Activated B cell treated with CpG ODN at 0.5 μM for 24 hours (primary cell): ENCODE measurements around the gene TNS2. TPM values are rescaled to one million over a fixed set of nuclear protein-coding genes. Genes with fewer than 3 reads are reported as not detected.

Experiments
- ATAC-seq: fragments of 200-7000 bp; cut with Tn5 transposase; one replicate; pipeline ENCODE4 v1.10.0; 2021; ENCODE audit warnings: low read depth, mild to moderate bottlenecking, moderate library complexity
- CTCF ChIA-PET: fragments of 350-600 bp; sonication (Branson Sonifier 250); formaldehyde crosslinking; loops from one replicate; lab custom pipeline; 2021; ENCODE audit warnings: antibody characterized with exemption; lab: Charles Lee
- POLR2A ChIA-PET: fragments of 350-600 bp; sonication (Branson Sonifier 250); formaldehyde crosslinking; loops from one replicate; lab custom pipeline; 2021; ENCODE audit warnings: antibody characterized with exemption; lab: Charles Lee
- DNase-seq: peaks from one replicate; pipeline ENCODE4 v3.0.0; 2022
- H3K27ac Mint-ChIP-seq: one replicate; pipeline ENCODE4 v1.8.0; 2020; ENCODE audit warnings: mixed read lengths
- H3K27me3 Mint-ChIP-seq: one replicate; pipeline ENCODE4 v1.8.0; 2021; ENCODE audit warnings: mixed read lengths
- H3K36me3 Mint-ChIP-seq: one replicate; pipeline ENCODE4 v1.8.0; 2021; ENCODE audit warnings: low read depth, mixed read lengths
- H3K4me1 Mint-ChIP-seq: one replicate; pipeline ENCODE4 v1.8.0; 2021; ENCODE audit warnings: mixed read lengths
- H3K4me3 Mint-ChIP-seq: one replicate; pipeline ENCODE4 v1.8.0; 2020; ENCODE audit warnings: mild to moderate bottlenecking, mixed read lengths
- H3K9me3 Mint-ChIP-seq: one replicate; pipeline ENCODE4 v1.8.0; 2020; ENCODE audit warnings: mixed read lengths
- CTCF ChIP-seq: fragments of 200-600 bp; IDR thresholded peaks from one replicate; pipeline ENCODE4 v1.8.0; 2022; ENCODE audit warnings: antibody characterized with exemption, mild to moderate bottlenecking
- intact Hi-C: fragments of 100-400 bp; cut with micrococcal nuclease; formaldehyde crosslinking; loops from one replicate; pipeline ENCODE4 v1.15.1; 2024
- total RNA-seq: library from RNA; stranded (reverse); gene quantifications from 2 replicates; pipeline ENCODE4 v1.2.3, GENCODE V29; 2022

Gene TNS2
- total RNA-seq, 1 donor from 2014 or later = 1.5 TPM

GRCh38 chr12:53050426-53051057 lies 677 bp downstream of the TNS2 start:
- POLR2A ChIA-PET = no interaction called here
- peaks cover 19% of the 10 kb centered on the region for H3K4me1 Mint-ChIP-seq
- no peak overlapping the region for H3K27ac Mint-ChIP-seq
- no peak overlapping the region for H3K4me3 Mint-ChIP-seq
- intact Hi-C loops = loop anchor here (5.0 kb wide), 2 partner anchors 47 to 132 kb away; partner anchors contain the start of genes CSAD, IGFBP6 and ZNF740
- TF ChIP-seq CTCF = no peak
- DNase-seq = no peak
- ATAC-seq = no peak
- H3K9me3 Mint-ChIP-seq = no peaks in the 10 kb centered on the region
- peaks cover 5% of the 10 kb centered on the region for H3K36me3 Mint-ChIP-seq
- CTCF ChIA-PET = no interaction called here
- H3K27me3 Mint-ChIP-seq = no peaks in the 10 kb centered on the region

DNA sequence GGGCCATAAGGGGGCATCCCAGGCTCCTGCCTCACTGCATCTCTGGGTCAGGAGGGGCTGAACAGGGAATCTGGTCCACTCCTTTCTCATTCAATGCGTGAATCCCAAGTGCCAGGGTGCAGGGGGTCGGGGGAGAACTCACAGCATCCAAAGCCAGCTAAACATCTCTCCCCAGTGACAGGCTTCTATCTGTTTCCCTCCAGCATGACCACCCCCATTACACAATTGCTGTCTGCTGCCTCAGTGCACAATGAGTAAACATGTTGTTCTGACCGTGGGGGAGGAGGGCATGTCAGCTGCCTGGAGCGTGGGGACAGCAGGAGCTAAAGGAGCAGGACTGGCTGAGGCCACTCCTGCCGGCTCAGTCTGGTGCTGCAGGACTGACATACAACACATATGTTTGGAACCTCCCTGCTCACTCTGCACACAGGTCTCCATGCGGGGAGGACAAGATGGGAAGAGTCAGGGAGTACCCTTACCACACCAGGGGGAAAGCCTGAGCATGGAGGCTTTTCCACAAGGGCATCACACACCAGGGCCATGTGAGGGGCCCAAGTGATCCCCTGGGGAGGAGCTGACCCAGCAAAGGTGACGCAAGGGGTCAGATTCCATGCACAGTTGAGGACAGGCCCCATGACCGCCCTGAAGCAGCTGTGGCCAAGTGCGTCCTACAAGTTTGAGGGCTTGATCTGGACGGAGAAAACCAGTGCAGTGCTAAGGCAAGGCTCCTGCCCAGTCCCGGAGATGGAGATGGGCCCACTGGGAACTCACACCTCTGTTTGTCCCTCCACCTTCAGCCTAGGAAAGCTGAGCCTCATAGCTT lies 1.4 kb downstream of the TNS2 start:
- Mint-ChIP-seq H3K27ac (no peak overlapping the region), H3K4me3 (no peak overlapping the region), H3K27me3 (no peaks in the 10 kb centered on the region), H3K36me3 (peaks cover 5% of the 10 kb centered on the region), H3K4me1 (peaks cover 18% of the 10 kb centered on the region), H3K9me3 (no peaks in the 10 kb centered on the region)
- ATAC-seq = no peak
- POLR2A ChIA-PET = no interaction called here
- intact Hi-C loops = loop anchor here (5.0 kb wide), 2 partner anchors 46 to 131 kb away; partner anchors contain the start of genes CSAD, IGFBP6 and ZNF740
- no peak for DNase-seq
- TF ChIP-seq CTCF = no peak
- CTCF ChIA-PET = no interaction called here

DNA sequence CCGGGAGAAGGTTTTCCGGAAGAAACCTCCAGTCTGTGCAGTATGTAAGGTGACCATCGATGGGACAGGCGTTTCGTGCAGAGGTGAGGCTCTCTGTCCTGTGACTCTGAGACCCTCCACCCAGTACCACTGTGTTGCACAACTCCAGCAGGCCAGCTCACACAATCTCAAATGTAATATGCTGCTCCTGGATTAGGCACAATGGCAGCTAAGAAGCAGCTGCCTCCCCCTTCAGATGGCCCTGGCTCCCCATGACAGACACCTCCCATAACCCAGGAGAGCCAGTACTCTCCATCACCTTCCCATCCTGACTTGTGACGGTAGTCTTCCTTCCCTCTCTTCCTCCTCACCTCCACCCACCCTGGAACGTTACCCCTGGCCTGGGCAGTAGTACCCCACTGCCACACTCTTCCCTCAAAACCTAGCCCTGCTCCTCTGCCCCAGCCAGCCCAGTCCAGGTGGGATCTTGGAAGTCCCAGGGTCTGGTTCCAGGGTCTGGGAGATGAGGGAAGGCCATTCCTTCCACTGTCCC lies 2.1 kb downstream of the TNS2 start:
- no peak for ATAC-seq
- no peak for TF ChIP-seq CTCF
- intact Hi-C loops = loop anchor here (5.0 kb wide), 2 partner anchors 45 to 130 kb away; partner anchors contain the start of genes CSAD, IGFBP6 and ZNF740
- Mint-ChIP-seq H3K36me3 (peaks cover 2% of the 10 kb centered on the region), H3K4me3 (no peak overlapping the region), H3K4me1 (peaks cover 12% of the 10 kb centered on the region), H3K27ac (no peak overlapping the region), H3K9me3 (no peaks in the 10 kb centered on the region), H3K27me3 (no peaks in the 10 kb centered on the region)
- ChIA-PET POLR2A (interaction anchor here (0.6 kb wide), 1 partner anchor 39 kb away, joined by 4 read pairs; no protein-coding TSS in a partner anchor), CTCF (no interaction called here)
- DNase-seq = no peak

DNA sequence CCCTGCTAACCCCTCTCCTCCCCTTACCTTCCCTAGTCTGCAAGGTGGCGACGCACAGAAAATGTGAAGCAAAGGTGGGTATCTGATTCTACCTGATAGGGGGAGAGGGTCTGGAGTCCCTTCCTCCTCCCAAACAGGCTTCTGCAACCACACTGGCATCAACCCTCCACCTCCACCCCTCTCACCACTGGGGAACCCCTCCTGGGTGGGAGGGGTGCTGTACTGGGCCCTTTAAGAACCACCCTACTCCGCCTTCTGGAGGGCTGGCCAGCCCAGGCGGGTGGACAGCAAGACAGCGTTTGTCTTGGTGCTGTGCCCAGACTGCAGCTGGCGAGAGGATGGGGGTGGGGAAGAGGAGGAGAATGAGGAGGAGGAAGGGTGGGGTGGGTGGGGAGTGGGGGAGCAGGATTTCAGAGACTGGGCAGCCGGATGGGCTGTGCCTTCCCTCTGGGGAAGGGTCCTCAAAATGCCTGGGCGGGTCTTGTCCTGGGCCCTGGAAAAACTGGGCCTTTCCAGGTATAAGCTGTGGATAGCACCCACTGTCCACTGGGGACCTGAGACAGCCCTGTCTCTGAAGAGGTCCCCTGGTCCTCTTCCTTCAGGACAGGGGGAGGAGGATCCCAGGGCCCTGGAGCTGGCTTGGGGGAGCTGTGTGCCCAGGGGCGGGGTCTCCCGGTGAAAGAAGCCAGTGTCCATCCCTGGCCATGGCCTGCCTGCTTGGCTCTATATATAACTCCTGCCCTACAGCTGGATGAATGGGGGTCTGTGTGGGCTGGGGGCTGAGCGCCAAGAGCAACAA lies 2.8 kb downstream of the TNS2 start:
- peaks cover 2% of the 10 kb centered on the region for H3K36me3 Mint-ChIP-seq
- DNase-seq (no peak), ATAC-seq (no peak)
- H3K4me1 Mint-ChIP-seq = peaks cover 12% of the 10 kb centered on the region
- TF ChIP-seq CTCF = no peak
- H3K27ac Mint-ChIP-seq = no peak overlapping the region
- ChIA-PET POLR2A (interaction anchor here (0.6 to 2.2 kb wide), 2 partner anchors 39 to 46 kb away, joined by 4 to 10 read pairs; partner anchors contain the start of gene EIF4B), CTCF (no interaction called here)
- H3K9me3 Mint-ChIP-seq = no peaks in the 10 kb centered on the region
- intact Hi-C loops = loop anchor here (5.0 kb wide), 2 partner anchors 45 to 130 kb away; partner anchors contain the start of genes CSAD, IGFBP6 and ZNF740
- H3K4me3 Mint-ChIP-seq = no peak overlapping the region
- peaks cover 2% of the 10 kb centered on the region for H3K27me3 Mint-ChIP-seq
